Epithelial cell of proximal tubule (primary cell): ENCODE results near the gene HOXB9. TPM values are rescaled to one million over a fixed set of nuclear protein-coding genes. Genes with fewer than 3 reads are reported as not detected.
A peak's percentile ranks its signal among the peaks of the same experiment; 100 is the strongest.

Experiments
- DNase-seq: peaks from one replicate; pipeline ENCODE4 v3.0.0-alpha.2; 2011; ENCODE audit warnings: low read depth
- H3K4me3 ChIP-seq: 2 replicates; pipeline ENCODE4 v1.5.1; 2011; ENCODE audit warnings: low read depth, mild to moderate bottlenecking, low read length
- CTCF ChIP-seq: conservative IDR thresholded peaks from 2 replicates; pipeline ENCODE4 v1.5.1; 2012; ENCODE audit warnings: low read depth, mild to moderate bottlenecking, low read length
- total RNA-seq: library from RNA; depleted of rRNA; stranded (reverse); fragments of >200 nt; gene quantifications from 2 replicates; pipeline ENCODE4 v1.2.3, GENCODE V29; 2015

Gene HOXB9
- total RNA-seq, 1 donor from 2014 or later: 74.5 TPM

- H3K4me3 ChIP-seq: peak overlapping the region; percentile 74
- no peak for DNase-seq
Measured at GRCh38 chr17:48603959-48604769, 22.0 kb downstream of the HOXB9 start.

GRCh38 chr17:48601539-48602425 lies 24.4 kb downstream of the HOXB9 start:
- DNase-seq: no peak
- TF ChIP-seq CTCF: no peak
- H3K4me3 ChIP-seq: peak overlapping the region; percentile 74

More at GRCh38 chr17:48603959-48604769, 22.0 kb downstream of the HOXB9 start:
- peak; percentile 12 for TF ChIP-seq CTCF

GRCh38 chr17:48601207-48601538 lies 25.0 kb downstream of the HOXB9 start:
- no peak for DNase-seq
- peak overlapping the region; percentile 74 for H3K4me3 ChIP-seq
- no peak for TF ChIP-seq CTCF

GRCh38 chr17:48600244-48601098 lies 25.7 kb downstream of the HOXB9 start:
- H3K4me3 ChIP-seq: peak overlapping the region; percentile 74
- TF ChIP-seq CTCF: no peak
- no peak for DNase-seq

GRCh38 chr17:48599354-48599753 lies 26.8 kb downstream of the HOXB9 start:
- no peak for DNase-seq
- no peak for TF ChIP-seq CTCF
- peak overlapping the region; percentile 74 for H3K4me3 ChIP-seq

GRCh38 chr17:48598736-48599135 lies 27.4 kb downstream of the HOXB9 start:
- DNase-seq: no peak
- H3K4me3 ChIP-seq: peak overlapping the region; percentile 74
- no peak for TF ChIP-seq CTCF
